H9 (cell line): ENCODE measurements around the gene HRNR. TPM values are rescaled to one million over a fixed set of nuclear protein-coding genes. Genes with fewer than 3 reads are reported as not detected.
"Not testable (repeated sequence)": the region's sequence is repeated elsewhere in the genome, so short reads cannot be mapped to it uniquely, and the experiment has no call there.

Experiments used
- DNase-seq: peaks from one replicate; pipeline ENCODE4 v3.0.0-alpha.2; 2017
- H2AFZ ChIP-seq: one replicate; pipeline ENCODE4 v1.6.1; 2013; ENCODE audit warnings: mild to moderate bottlenecking, low read length, control low read depth, moderate library complexity
- H2AK5ac ChIP-seq: 2 replicates; pipeline ENCODE4 v1.6.1; 2013; ENCODE audit warnings: low read length, control low read depth, mixed read lengths; ENCODE audit not compliant: insufficient read length
- H2BK120ac ChIP-seq: one replicate; pipeline ENCODE4 v1.6.1; 2013; ENCODE audit warnings: low read depth, mild to moderate bottlenecking, low read length, control low read depth, inconsistent platforms; ENCODE audit not compliant: poor library complexity, severe bottlenecking
- H2BK12ac ChIP-seq: 2 replicates; pipeline ENCODE4 v1.6.1; 2013; ENCODE audit warnings: low read length, control low read depth, mixed read lengths, low read depth; ENCODE audit not compliant: insufficient read length
- H2BK15ac ChIP-seq: 2 replicates; pipeline ENCODE4 v1.6.1; 2013; ENCODE audit warnings: low read depth, low read length, control low read depth
- H2BK20ac ChIP-seq: one replicate; pipeline ENCODE4 v1.6.1; 2013; ENCODE audit warnings: low read depth, mild to moderate bottlenecking, low read length, control low read depth, inconsistent platforms; ENCODE audit not compliant: poor library complexity, severe bottlenecking
- H2BK5ac ChIP-seq: 2 replicates; pipeline ENCODE4 v1.6.1; 2013; ENCODE audit warnings: low read length, control low read depth, mixed read lengths; ENCODE audit not compliant: insufficient read length
- H3K14ac ChIP-seq: 2 replicates; pipeline ENCODE4 v1.6.1; 2013; ENCODE audit warnings: low read length, control low read depth; ENCODE audit not compliant: insufficient read depth
- H3K18ac ChIP-seq: 2 replicates; pipeline ENCODE4 v1.6.1; 2013; ENCODE audit warnings: low read depth, mild to moderate bottlenecking, mixed read lengths, low read length, control low read depth; ENCODE audit not compliant: insufficient read length
- H3K23ac ChIP-seq: 2 replicates; pipeline ENCODE4 v1.6.1; 2013; ENCODE audit warnings: low read length, control low read depth, mixed read lengths, low read depth; ENCODE audit not compliant: insufficient read length
- H3K23me2 ChIP-seq: 2 replicates; pipeline ENCODE4 v1.6.1; 2013; ENCODE audit warnings: low read depth, mild to moderate bottlenecking, mixed read lengths, low read length, control low read depth; ENCODE audit not compliant: insufficient read length, poor library complexity, severe bottlenecking
- H3K27ac ChIP-seq: 2 replicates; pipeline ENCODE4 v1.5.1; 2013; ENCODE audit warnings: low read length, control low read depth, mixed read lengths, low read depth; ENCODE audit not compliant: insufficient read length
- H3K27me3 ChIP-seq: 2 replicates; pipeline ENCODE4 v1.6.1; 2013; ENCODE audit warnings: low read length, control low read depth, inconsistent platforms; ENCODE audit not compliant: insufficient read depth
- H3K4ac ChIP-seq: 2 replicates; pipeline ENCODE4 v1.6.1; 2013; ENCODE audit warnings: low read depth, mild to moderate bottlenecking, control low read depth, inconsistent platforms, low read length, moderate library complexity
- H3K4me1 ChIP-seq: 2 replicates; pipeline ENCODE4 v1.6.1; 2013; ENCODE audit warnings: low read length, control low read depth, inconsistent platforms; ENCODE audit not compliant: insufficient read depth
- H3K4me2 ChIP-seq: 2 replicates; pipeline ENCODE4 v1.6.1; 2013; ENCODE audit warnings: low read length, control low read depth, mixed read lengths; ENCODE audit not compliant: insufficient read length, insufficient read depth
- H3K56ac ChIP-seq: 2 replicates; pipeline ENCODE4 v1.6.1; 2013; ENCODE audit warnings: low read depth, mild to moderate bottlenecking, mixed read lengths, low read length, control low read depth; ENCODE audit not compliant: insufficient read length
- H3K79me1 ChIP-seq: 2 replicates; pipeline ENCODE4 v1.6.1; 2013; ENCODE audit warnings: low read depth, mild to moderate bottlenecking, moderate library complexity, low read length, control low read depth, inconsistent platforms; ENCODE audit not compliant: insufficient read depth, poor library complexity, severe bottlenecking
- H3K79me2 ChIP-seq: 2 replicates; pipeline ENCODE4 v1.6.1; 2013; ENCODE audit warnings: low read length, control low read depth, inconsistent platforms; ENCODE audit not compliant: insufficient read depth
- H3K9ac ChIP-seq: 2 replicates; pipeline ENCODE4 v1.6.1; 2013; ENCODE audit warnings: low read length, control low read depth, mixed read lengths; ENCODE audit not compliant: insufficient read length; ENCODE audit errors: extremely low read depth
- H3K9me3 ChIP-seq: one replicate; pipeline ENCODE4 v1.6.1; 2013; ENCODE audit warnings: low read depth, low read length, inconsistent platforms; ENCODE audit not compliant: control insufficient read depth
- H3T11ph ChIP-seq: one replicate; pipeline ENCODE4 v1.6.1; 2013; ENCODE audit warnings: mild to moderate bottlenecking, low read length, control low read depth, inconsistent platforms
- H4K20me1 ChIP-seq: one replicate; pipeline ENCODE4 v1.6.1; 2013; ENCODE audit not compliant: control insufficient read depth, insufficient read length, insufficient read depth
- H4K5ac ChIP-seq: 2 replicates; pipeline ENCODE4 v1.6.1; 2013; ENCODE audit warnings: low read depth, mild to moderate bottlenecking, mixed read lengths, low read length, control low read depth; ENCODE audit not compliant: insufficient read length
- H4K8ac ChIP-seq: replicated peaks from 2 replicates; pipeline ENCODE4 v1.6.1; 2013; ENCODE audit warnings: low read length, control low read depth, mixed read lengths, low read depth; ENCODE audit not compliant: insufficient read length
- H4K91ac ChIP-seq: 2 replicates; pipeline ENCODE4 v1.6.1; 2013; ENCODE audit warnings: low read depth, mild to moderate bottlenecking, moderate library complexity, mixed read lengths, low read length, control low read depth; ENCODE audit not compliant: insufficient read length
- H3K27ac Mint-ChIP-seq, 3 experiments: 2 replicates in 2 of 3; 3 replicates in 1 of 3; pipeline ENCODE4 v1.8.0; 2020 to 2021; ENCODE audit warnings: mixed read lengths in 3 of 3, mild to moderate bottlenecking in 1 of 3, moderate library complexity in 1 of 3
- H3K27me3 Mint-ChIP-seq: 2 replicates; pipeline ENCODE4 v1.8.0; 2021; ENCODE audit warnings: low read depth, mild to moderate bottlenecking, moderate library complexity, mixed read lengths
- H3K36me3 Mint-ChIP-seq, 3 experiments: 2 replicates in 2 of 3; 3 replicates in 1 of 3; pipeline ENCODE4 v1.8.0; 2020 to 2021; ENCODE audit warnings: low read depth in 3 of 3, mixed read lengths in 3 of 3; ENCODE audit not compliant: insufficient read depth in 1 of 3
- H3K4me1 Mint-ChIP-seq, 2 experiments: 2 replicates each; pipeline ENCODE4 v1.8.0; 2020; ENCODE audit warnings: mixed read lengths in 2 of 2
- H3K4me3 Mint-ChIP-seq, 2 experiments: 2 replicates in 1 of 2; 3 replicates in 1 of 2; pipeline ENCODE4 v1.8.0; 2020 to 2021; ENCODE audit warnings: mild to moderate bottlenecking in 2 of 2, mixed read lengths in 2 of 2, moderate library complexity in 1 of 2
- H3K9me3 Mint-ChIP-seq, 2 experiments: 2 replicates in 1 of 2; 3 replicates in 1 of 2; pipeline ENCODE4 v1.8.0; 2020; ENCODE audit warnings: mild to moderate bottlenecking in 2 of 2, mixed read lengths in 2 of 2, moderate library complexity in 1 of 2
- WGBS: extraction: QIAGEN DNeasy Blood & Tissue Kit; methylation state at CpG from one replicate; pipeline ENCODE4 v1.1.7; 2013; ENCODE audit warnings: missing lambda C conversion rate, low lambda C conversion rate, mixed read lengths; ENCODE audit not compliant: insufficient read length; ENCODE audit errors: extremely low coverage; 5-methylcytosine and 5-hydroxymethylcytosine counted together
- total RNA-seq: library from RNA; stranded (reverse); gene quantifications from 2 replicates; pipeline ENCODE4 v1.2.1, GENCODE V29; 2021

Gene HRNR
- total RNA-seq, 1 experiment from 2014 or later: not detected

- H3K9me3 ChIP-seq: peaks cover 56% of the 10 kb centered on the region
- not testable (repeated sequence) for H3K4me1 ChIP-seq, H3K27me3 ChIP-seq, H4K5ac ChIP-seq, H3K4me3 Mint-ChIP-seq, H2BK20ac ChIP-seq, H3K27me3 Mint-ChIP-seq, H3K79me1 ChIP-seq, H3K56ac ChIP-seq, H3K79me2 ChIP-seq, H2BK120ac ChIP-seq, H3K9ac ChIP-seq, H3K27ac Mint-ChIP-seq, H2AK5ac ChIP-seq, H3K4me2 ChIP-seq, H3T11ph ChIP-seq, H4K91ac ChIP-seq, H2AFZ ChIP-seq, H3K23me2 ChIP-seq, H2BK5ac ChIP-seq, H2BK15ac ChIP-seq, H3K27ac ChIP-seq, H3K14ac ChIP-seq, H3K4ac ChIP-seq, H3K4me1 Mint-ChIP-seq, H4K8ac ChIP-seq, DNase-seq, H3K23ac ChIP-seq, H3K18ac ChIP-seq, H4K20me1 ChIP-seq, H2BK12ac ChIP-seq
- no CpG with 5 or more reads among the region's 21 CpGs for WGBS
- Mint-ChIP-seq H3K9me3 (peaks cover 50 to 52% of the 10 kb centered on the region in 2 experiments), H3K36me3 (peaks cover 7 to 17% (median 12%) of the 10 kb centered on the region in 3 experiments; a peak in 6 of 7 replicates)
Observed at GRCh38 chr1:152214911-152215310, 9.1 kb downstream of the HRNR start.
